GM10248 (cell line): ENCODE measurements around the gene RD3L.

Source experiments
- CTCF ChIA-PET: fragments of 300-600 bp; sonication (Branson Sonifier 250); formaldehyde crosslinking; extraction: SDS; loops from one replicate; lab custom pipeline; 2021; ENCODE audit warnings: antibody characterized with exemption; lab: Yijun Ruan, JAX
- POLR2A ChIA-PET: fragments of 350-650 bp; sonication (Branson Sonifier 250); formaldehyde crosslinking; extraction: SDS; loops from one replicate; lab custom pipeline; 2020; ENCODE audit warnings: antibody characterized with exemption; lab: Yijun Ruan, JAX
- DNase-seq: peaks from one replicate; pipeline ENCODE4 v3.0.0; 2012; ENCODE audit errors: extremely low spot score
- TF ChIP-seq, protein P1 (sequence below): IDR thresholded peaks from 2 replicates; pipeline ENCODE4 v1.5.1; 2012; ENCODE audit warnings: mild to moderate bottlenecking, low read depth; ENCODE audit errors: extremely low read depth, missing control alignments, control extremely low read depth

The RD3L gene

GRCh38 chr14:103898711-103899110, 43.6 kb downstream of the RD3L start:
- CTCF ChIA-PET = interaction anchor here (2.9 to 7.2 kb wide), 4 partner anchors 8 to 90 kb away, joined by 15 to 60 read pairs (median 26); no protein-coding TSS in a partner anchor
- TF ChIP-seq, protein P1, sequence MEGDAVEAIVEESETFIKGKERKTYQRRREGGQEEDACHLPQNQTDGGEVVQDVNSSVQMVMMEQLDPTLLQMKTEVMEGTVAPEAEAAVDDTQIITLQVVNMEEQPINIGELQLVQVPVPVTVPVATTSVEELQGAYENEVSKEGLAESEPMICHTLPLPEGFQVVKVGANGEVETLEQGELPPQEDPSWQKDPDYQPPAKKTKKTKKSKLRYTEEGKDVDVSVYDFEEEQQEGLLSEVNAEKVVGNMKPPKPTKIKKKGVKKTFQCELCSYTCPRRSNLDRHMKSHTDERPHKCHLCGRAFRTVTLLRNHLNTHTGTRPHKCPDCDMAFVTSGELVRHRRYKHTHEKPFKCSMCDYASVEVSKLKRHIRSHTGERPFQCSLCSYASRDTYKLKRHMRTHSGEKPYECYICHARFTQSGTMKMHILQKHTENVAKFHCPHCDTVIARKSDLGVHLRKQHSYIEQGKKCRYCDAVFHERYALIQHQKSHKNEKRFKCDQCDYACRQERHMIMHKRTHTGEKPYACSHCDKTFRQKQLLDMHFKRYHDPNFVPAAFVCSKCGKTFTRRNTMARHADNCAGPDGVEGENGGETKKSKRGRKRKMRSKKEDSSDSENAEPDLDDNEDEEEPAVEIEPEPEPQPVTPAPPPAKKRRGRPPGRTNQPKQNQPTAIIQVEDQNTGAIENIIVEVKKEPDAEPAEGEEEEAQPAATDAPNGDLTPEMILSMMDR = no peak
- no peak for DNase-seq
- POLR2A ChIA-PET = no interaction called here

DNA sequence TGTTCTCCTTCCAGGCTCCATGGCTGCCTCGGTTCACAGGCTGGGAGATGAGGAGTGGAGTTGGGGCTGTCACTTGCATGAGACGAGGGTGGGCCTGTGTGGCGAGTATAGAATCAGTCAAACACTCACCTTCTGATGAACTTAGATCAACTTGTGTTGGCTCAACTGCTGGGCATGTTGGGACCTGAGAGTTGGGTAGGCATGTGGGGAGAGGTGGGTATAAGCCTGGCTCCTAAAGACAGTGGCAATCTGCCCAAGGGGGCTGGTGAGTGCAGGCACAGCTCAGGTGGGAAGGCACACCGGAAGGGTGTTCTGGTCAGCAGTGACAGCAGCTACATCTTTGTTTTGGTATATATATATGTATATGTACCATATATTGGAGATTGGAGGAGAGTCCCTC, 44.1 kb downstream of the RD3L start:
- ChIA-PET CTCF (interaction anchor here (1.0 to 7.2 kb wide), 3 partner anchors 12 to 90 kb away, joined by 4 to 60 read pairs (median 33); no protein-coding TSS in a partner anchor), POLR2A (no interaction called here)
- no peak for DNase-seq
- TF ChIP-seq, protein P1 = no peak

- TF ChIP-seq, protein P1 = no peak
- CTCF ChIA-PET = interaction anchor here (1.0 to 7.2 kb wide), 3 partner anchors 13 to 89 kb away, joined by 3 to 60 read pairs (median 4); no protein-coding TSS in a partner anchor
- POLR2A ChIA-PET = no interaction called here
- DNase-seq = no peak
These were observed 45.0 kb downstream of the RD3L start for GRCh38 chr14:103897075-103897947.

GRCh38 chr14:103896578-103896977, 45.8 kb downstream of the RD3L start:
- POLR2A ChIA-PET = no interaction called here
- TF ChIP-seq, protein P1 = no peak
- no peak for DNase-seq
- CTCF ChIA-PET = interaction anchor here (1.3 to 7.2 kb wide), 2 partner anchors 14 to 17 kb away, joined by 3 to 60 read pairs; no protein-coding TSS in a partner anchor

DNA sequence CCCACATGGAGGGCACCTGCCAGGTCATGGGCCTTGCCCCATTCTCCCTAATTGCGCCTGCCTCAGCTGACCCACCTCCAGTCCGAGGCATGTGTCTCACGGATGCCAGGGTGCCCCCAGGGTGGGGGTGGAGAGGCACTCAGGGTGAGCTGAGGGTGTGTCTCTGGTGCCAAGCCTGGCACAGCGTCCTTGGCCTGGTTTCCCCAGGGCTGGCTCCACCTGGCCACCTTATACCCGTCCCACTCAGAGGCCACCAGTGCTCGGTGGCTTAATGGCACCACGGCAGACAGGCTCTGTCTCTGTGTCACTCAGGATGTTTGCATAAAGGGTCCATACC, 47.6 kb downstream of the RD3L start:
- no peak for DNase-seq
- ChIA-PET CTCF (no interaction called here), POLR2A (no interaction called here)
- TF ChIP-seq, protein P1 = no peak

DNA sequence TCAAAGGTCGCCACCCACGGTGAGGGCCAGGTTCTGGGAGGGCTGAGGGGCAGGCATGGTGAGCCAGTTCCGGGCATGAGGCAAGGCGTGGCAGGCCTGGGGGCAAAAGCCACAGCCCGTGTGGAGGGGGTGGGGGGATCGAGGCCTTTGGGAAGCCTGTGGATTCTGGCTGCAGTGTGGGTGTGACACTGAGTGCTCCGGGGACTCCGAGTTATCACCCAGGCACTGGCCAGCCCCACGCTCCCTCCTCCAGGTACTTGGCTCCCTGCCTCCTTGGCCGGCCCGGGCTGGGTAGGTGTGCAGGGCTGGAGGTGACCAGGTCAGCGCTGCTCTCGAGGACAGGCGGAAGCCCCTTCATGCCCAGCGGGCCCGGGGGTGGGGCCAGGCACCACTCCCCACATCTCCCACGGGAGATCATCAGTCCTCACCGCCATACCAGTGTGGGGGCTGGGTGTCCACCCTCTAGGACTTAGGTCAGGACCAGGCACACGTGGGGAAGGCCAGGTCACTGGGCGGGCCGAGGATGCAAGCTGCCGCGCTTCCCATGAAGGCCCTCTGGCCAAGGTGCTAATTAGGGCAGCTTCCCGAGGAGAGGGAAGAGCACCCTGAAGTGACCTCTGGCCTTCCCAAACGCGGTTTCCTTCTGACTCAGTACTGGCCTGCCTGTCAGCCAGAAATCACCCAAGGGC, 48.2 kb downstream of the RD3L start:
- TF ChIP-seq, protein P1 = no peak
- DNase-seq = no peak
- ChIA-PET POLR2A (no interaction called here), CTCF (no interaction called here)
